IPS-NIHi7 (cell line): Measurements from ENCODE around the gene RGP1.
A peak's percentile ranks its signal among the peaks of the same experiment; 100 is the strongest.

Experiments used
- DNase-seq: peaks from one replicate; pipeline ENCODE4 v3.0.0; 2012; ENCODE audit warnings: mixed read lengths; ENCODE audit errors: extremely low spot score

Gene RGP1

DNA sequence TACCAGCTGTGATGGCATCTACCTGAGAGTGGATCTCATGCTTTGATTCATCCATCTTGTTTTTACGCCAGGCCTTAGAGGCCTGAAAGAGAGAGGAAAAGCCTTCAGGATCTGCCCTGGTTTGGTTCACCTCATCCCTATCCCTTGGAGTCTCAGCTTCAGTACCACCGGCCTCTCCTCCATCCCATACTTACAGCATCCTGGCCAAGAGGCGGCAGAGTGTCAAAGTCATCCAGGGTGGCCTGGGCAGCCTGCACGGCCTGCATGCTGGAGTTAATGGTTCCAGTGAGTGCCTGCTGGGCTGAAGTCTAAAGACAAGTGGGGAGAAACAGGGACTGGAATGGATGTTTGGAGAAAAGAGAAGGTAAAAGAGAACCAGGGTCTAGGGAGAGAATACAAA is 29.5 kb upstream of the RGP1 start:
- DNase-seq = no peak

DNA sequence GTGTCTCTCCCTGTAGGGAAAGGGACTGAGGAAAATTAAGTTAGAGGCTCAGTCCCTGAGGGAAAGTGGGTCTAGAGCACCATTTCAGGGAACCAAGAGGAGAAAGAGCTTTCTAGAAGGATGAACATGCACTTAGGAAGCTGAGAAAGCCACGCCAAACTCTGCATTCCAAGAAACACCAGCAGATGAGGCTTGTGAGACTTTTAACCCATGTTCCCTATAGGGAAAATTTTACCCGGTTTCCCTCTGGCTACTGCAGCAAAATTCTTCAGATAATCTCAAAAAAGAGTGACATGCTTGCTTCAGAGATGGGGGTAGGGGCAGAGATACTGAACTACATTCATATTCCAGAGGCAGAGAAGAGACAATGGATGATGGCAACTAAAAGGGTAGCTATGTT is 25.7 kb upstream of the RGP1 start:
- no peak for DNase-seq

DNA sequence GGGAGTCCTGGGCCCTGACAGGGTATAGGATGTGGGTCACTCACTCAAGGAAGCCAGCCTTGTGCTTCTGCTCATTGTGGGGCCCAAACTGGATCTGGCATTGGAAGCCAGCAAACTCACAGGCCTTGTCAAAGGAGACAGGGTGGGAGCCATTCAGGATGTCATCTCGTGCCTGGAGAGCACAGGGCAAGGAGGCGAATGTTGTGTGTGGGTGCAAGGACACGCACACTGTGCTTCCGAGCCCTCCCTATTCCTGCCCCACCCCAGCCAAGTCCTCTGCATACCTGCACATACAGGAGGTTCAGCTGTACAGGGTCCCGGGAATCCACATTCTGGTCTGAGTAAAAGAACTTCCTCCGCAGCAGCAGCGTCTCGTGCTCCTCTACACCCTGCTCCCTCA is 25.2 kb upstream of the RGP1 start:
- DNase-seq = no peak

DNA sequence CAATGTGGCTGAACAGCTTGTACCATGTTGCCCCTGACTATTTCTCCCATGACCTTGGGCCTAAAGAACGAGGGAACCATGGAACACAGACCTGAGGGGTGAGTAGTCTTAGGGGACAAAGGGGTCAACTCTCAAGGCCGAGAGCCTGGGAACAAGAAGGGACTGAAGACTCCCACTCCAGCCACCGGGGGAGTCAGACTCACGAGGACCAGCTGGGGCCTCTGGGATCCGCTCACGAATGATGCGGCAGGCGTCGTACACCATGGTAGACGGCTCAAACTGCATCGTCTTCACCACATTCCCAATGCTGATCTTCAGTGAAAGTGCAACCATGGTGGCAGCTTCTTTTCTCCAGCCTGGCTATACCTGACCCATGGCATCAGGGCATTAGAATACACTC is 23.7 kb upstream of the RGP1 start:
- peak; percentile 23 for DNase-seq

DNA sequence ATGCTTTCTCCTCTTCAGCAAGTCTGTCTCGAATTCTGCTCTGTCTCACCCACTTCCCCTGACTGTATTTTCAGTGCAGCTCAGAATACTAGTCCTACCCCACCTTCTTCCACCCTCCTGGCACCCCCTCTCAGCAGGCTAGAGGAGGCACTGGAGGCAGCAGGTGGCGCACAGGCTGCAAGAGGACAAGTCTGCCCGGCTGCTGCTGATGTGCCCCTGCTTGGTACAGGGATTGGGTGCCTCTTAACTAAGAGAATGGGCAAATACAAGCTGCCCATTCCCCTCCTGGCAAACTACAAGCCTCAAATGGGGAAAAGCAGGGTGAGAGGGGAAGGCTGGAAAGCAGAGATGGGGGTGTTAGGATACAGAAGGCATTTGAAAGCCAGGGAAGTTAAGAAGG is 22.2 kb upstream of the RGP1 start:
- DNase-seq = no peak

DNA sequence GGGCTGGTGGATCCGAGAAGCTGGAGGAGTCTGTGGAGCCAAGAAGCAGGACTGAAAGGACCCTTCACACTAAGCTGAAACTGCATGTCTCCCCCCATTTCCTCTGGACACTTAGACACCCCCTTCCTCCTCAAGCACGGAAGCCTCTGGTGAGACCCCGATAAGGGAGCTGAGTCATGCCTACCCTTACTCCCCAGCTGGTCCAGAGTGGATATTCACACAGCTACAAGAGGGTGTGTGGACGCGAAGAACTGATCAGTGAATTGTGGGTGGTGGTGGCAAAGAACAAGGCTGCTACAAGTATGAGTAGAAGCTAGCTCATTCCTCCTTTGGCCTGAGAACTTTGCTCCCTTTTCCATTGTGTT is 21.4 kb upstream of the RGP1 start:
- DNase-seq = no peak

DNA sequence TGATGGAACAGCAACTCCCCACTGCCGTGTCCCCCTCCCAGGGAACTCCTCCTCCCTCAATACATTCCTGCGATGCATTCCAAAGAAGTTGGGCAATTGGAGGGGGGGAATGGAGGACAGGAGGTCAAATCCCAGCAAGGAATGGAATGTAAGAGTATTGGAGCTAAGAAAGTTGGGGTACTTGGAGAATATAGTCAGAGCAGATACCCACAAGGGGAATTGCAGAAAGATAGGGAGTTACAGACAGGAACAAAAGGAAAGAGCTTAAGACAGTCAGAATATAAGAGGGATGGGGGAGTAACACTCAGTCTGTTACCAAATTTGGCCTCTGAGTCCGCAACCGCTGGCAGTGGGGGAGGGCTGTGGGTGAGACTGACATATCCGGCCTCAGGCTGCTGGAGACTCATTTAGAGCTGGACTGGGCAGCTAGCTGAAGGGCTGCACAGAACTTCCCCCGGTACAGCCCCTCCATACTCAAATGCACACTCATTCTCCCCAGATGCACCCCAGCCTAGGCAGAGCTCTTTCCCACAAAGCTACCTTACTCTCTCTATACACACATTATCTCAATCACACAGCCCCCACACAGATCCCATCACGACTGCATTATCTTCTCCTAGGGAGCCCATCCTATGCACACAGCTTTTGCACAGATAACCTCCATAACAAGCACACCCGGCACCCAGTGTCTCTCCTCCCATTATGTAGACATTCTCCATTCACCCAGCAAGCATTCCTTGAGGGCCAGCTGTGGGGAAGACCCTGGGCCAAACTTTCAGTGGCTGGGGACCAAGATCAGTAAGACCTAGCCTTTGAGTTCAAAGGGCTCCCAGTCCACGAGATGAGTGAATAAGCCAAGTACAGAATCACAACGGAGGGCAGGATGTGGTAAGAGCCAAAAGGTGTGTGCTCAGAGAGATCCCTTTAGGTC is 20.8 kb upstream of the RGP1 start:
- peak; percentile 74 for DNase-seq

DNA sequence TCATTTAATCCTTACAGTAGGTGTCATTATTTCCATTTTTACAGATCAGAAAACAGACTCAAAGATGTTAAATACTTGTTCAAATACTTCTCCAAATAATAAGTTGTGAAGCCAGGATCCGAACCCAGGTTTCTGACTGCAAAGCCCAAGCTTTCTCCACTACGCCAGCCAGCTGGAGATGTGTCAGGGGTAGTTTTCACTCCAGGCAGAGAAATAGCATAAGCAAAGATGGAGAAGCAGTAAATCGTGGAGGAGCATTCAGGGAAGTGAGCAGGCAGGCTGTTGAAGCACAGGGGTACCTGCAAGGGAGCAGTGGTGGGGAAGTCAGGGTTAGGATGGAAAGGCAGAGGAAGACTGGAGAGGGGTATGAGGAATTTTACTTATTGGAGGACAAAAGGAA is 20.0 kb upstream of the RGP1 start:
- DNase-seq = no peak

DNA sequence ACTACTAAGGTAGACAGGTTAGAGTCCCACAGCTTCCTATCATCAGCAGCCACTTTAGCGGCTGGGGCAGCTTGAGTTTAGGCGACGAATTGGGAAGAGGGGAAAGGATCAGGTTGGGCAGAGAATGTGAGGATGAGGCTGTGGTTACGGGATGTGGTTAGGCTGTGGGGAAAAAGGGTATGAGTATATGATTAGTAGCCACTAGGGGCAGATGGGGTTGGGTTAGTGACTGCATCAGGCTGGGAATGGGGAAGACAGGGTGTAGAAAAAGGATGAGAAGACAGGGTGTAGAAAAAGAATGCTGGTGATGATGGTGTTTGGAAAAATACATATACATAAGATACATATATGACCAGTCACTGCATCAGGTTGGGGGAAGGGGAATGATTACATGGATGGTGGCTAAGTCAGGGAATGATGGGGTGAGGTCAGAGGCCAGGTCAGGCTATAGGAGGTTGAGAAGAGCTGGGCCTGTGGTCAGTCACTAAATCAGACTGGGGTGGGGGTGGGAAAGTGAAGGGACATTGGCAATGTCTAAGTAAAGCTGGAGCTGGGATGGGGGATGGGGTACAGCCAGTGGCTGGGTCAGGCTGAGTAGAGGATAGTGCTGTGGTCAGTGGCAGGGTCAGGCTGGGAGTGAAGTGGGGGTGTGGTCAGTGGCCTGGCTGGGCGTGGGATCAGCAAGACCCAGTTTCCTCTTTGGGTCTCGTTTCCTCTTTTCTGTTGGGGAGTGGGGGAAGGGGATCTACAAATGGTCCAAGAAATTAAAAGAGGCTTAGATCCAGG is 19.2 kb upstream of the RGP1 start:
- peak; percentile 71 for DNase-seq

DNA sequence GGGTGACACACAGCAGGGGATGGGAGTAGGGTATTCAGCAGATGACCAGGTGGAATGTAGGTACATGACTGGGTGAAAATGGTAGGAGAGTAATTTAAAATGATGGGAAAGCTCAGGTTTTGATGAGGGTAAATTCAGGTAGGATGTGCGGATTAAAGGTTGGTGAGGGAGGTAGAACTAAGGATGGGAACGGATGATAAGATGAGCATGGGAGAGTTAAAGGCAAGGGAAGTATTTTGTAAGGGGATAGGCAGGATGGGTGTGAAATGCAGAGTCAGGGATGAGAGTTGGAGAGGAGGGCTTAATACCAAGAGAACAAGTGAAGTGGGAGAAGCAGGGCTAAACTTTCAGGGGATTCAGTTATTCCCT is 18.6 kb upstream of the RGP1 start:
- no peak for DNase-seq

DNA sequence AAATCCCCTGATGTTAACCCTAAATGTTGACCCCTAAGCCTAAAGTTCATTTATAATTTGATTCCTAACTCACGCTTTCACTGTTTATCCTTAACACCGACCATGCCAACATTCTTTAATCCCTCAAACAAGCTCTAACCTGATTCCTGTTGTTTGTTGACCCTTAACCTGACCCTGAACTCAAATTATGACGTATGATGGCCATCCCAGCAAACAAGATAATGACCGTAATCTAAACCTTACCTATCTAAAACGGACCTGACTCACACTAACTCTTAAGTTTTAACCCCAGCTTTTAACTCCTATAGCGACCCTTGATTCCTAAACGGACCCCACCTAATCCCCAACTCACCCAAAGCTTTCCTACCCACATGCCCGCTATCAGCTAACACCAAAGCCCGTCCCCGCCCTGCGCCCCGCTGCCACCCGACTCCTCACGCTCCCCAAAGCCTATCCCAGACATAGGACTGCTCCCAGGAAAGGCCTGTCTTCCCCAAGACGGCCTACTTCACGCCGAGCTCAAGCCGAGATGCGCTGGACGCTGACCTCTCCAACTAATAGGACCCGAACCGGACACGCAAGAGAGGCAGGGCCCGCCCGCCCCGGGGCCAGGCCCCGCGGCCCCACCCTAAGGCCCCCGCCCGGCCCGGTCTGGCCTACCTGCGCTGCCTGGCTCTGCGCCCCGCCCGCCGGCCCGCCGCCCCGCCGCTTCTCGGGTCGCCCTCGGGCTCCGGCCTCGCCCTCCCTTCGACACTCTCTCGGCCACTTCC is 17.5 kb upstream of the RGP1 start:
- DNase-seq = peak; percentile 26

DNA sequence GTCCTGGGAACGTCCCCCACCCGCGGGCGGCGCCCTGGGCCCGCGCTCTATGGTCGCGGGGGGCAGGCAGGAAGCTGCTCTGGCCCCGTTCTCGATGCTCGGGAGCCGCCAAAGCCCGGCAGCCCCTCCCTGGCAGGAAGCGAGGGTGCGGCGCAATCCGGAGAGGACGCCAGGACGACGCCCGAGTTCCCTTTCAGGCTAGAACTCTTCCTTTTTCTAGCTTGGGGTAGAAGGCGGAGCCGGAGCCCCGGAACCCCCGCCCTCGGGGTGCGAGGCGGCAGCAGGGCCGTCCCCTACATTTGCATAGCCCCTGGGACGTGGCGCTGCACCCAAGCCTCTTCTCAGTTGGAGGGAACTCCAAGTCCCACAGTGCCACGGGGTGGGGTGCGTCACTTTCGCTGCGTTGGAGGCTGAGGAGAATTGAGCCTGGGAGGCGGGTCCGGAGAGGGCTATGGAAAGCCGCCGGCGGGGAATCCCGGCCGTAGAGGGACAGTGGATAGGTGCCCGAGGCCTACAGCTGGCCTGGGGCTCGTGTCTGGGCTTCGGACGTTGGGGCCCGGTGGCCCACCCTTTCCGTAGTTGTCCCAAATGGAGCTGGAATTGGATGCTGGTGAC is 16.8 kb upstream of the RGP1 start, which contains the start of the genes CREB3 and TLN1:
TSS of gene CREB3 (plus strand) at position 482 of the 615 bp plus-strand sequence. CDS start at position 589, 107 bp downstream.
TSS of gene TLN1 (minus strand) at position 11 of the 615 bp plus-strand sequence. CDS start 6,501 bp downstream, outside the sequence.
- DNase-seq = peak; percentile 90

DNA sequence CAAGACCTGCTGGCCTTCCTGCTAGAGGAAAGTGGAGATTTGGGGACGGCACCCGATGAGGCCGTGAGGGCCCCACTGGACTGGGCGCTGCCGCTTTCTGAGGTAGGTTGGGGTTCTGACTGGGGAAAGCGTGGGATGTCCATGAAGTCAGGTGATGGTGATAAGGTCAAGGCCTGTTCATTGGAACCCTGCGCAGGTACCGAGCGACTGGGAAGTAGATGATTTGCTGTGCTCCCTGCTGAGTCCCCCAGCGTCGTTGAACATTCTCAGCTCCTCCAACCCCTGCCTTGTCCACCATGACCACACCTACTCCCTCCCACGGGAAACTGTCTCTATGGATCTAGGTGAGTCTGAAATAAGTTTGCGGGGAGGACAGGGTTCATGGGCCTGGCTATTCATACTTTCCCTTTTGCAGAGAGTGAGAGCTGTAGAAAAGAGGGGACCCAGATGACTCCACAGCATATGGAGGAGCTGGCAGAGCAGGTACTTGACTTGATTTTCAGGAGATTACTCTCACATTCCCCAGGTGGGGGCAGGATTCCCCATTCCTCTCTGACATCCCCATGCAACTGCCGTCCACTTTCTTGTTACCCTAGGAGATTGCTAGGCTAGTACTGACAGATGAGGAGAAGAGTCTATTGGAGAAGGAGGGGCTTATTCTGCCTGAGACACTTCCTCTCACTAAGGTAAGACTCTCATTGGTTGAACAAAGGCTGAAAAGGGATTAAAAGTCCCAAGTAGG is 16.1 kb upstream of the RGP1 start:
- peak; percentile 68 for DNase-seq

DNA sequence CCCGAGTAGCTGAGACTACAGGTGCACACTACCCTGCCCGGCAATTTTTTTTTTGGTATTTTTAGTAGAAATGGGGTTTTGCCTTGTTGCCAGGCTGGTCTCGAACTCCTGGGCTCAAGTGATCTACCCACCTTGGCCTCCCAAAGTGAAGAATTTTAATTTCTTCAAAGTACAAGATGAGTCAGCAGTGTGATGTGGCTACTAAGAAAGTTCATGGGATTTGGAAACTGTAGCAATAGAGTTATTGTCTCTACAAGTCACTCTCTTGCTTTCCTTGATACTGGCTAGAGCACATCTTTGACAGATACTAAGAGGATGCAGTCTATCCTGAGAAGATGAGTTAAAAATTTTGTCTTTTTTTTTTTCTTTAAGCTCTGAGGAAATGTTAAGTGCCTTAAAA is 15.0 kb upstream of the RGP1 start:
- no peak for DNase-seq

DNA sequence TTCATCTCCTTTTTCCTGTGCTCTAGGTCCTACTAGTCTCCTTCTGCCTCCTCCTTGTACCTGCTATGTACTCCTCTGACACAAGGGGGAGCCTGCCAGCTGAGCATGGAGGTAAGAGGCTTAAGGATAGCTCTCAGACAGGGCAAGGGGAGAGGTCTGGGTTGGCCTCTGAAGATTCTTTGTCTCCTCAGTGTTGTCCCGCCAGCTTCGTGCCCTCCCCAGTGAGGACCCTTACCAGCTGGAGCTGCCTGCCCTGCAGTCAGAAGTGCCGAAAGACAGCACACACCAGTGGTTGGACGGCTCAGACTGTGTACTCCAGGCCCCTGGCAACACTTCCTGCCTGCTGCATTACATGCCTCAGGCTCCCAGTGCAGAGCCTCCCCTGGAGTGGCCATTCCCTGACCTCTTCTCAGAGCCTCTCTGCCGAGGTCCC is 12.9 kb upstream of the RGP1 start:
- DNase-seq = peak; percentile 83

DNA sequence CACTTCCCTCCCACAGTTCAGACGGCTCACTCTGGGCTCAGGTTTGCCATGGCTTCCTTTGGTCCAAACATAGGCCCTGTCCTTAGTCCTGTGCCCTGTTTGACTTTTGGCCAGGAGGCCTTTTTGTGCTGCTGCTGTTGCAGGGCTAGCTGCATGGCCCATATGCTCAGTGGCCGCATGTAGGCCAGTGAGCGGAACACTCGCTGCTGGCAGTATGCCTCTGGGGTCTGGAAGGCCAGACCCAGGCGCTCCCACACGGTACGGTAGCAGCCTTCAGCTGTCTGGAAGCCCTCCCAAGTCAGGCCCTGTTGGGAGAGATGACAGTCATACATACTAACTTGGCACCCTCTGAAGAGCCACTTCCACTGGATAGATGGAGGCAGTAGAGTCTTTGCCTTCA is 11.9 kb upstream of the RGP1 start:
- no peak for DNase-seq

DNA sequence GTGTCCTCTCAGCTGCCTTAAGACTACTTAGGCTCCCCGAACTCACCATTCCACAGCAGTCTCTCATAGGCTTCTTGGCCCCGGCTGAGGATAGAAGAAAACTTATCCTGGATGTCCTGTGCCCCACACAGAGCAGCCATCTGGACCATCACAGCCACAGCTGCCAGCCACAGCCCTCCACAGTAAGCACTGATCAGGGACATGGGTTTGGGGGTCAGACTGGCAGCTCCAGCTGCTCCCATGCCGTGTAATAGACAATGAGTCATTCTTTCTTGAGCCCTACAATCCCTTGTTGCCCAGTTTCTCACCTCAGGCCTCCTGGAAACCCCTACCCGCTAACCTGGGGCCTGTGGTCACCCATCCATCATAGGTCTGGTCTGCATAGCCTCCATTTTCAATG is 10.9 kb upstream of the RGP1 start:
- DNase-seq = no peak

DNA sequence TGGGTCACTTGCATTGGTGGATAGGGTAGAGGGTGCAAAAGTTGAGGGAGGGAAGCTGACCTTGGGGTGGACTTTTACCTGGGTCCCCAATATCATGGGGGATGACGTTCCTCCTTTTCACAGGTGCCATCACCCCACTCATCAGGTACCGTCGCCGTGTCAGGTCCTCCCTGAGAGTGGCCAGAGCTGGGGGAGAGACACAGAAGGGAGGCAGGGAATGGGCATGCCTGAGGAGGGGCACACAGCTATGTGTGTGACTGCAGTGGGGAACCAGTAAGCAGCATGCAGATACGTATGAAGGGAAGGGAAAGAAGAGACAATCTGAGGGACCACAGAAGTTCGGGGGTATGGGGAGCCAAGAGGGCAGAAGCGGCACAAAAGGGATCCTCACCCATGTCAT is 10.2 kb upstream of the RGP1 start:
- DNase-seq = no peak

DNA sequence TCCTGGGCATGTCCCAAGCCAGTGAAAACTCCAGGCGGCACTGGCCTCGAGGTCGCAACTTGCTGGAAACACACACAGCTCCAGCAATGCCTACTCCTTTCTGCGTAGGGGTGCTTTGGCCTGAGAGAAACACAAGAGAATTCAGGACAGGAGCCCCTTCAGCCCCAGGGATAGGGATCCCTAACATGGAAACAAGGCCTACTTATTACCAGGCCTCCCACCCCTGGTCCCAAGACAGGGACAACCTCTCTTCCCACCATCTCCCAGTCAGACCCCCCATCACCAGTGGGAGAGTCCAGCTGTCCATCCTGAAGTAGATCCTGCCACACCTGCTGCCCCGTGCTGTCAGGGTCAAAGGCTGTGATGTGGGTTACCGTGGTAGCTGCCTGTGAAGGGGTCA is 8.8 kb upstream of the RGP1 start:
- DNase-seq = no peak

DNA sequence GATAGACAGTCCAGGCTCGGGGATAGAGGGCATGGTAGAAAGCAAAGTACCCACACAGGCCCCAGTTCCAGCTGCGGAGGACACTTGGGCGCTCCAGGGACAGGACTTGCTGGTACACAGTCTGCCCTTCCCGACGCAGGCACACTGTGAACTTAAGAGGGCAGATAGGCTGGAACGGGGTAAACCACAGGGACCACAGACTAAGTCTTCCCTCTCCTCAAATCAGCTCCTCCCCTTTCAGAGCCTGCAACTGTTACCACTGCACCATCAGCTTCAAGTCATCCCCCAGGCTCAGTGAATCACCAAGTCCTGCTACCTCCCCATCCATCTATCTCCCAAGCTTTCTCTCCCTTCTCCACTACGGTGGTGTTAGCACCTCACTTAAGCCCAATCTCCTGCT is 7.3 kb upstream of the RGP1 start:
- DNase-seq = no peak

DNA sequence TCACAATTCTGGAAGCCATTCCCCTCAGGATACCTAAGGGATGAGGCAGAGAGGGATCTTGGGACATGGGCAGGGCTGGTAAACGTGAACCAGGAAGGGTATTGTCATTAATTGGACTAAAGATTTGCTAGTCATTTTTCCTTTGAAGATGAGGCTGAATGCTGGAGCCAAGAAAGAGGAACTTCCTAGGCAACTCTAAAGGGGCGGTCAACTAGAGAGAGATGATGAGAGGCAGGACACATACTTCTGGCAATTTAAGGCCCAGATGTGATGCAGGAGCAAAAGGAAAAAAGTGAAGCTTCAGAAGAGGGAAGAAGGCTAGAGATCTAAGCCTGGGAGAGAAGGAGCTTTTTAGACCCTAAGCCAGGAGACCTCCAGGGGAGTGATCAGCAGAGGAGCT is 5.6 kb upstream of the RGP1 start:
- no peak for DNase-seq
